Measurements from ENCODE around the gene HIRA. TPM values are rescaled to one million over a fixed set of nuclear protein-coding genes. Genes with fewer than 3 reads are reported as not detected.

The HIRA gene, protein sequence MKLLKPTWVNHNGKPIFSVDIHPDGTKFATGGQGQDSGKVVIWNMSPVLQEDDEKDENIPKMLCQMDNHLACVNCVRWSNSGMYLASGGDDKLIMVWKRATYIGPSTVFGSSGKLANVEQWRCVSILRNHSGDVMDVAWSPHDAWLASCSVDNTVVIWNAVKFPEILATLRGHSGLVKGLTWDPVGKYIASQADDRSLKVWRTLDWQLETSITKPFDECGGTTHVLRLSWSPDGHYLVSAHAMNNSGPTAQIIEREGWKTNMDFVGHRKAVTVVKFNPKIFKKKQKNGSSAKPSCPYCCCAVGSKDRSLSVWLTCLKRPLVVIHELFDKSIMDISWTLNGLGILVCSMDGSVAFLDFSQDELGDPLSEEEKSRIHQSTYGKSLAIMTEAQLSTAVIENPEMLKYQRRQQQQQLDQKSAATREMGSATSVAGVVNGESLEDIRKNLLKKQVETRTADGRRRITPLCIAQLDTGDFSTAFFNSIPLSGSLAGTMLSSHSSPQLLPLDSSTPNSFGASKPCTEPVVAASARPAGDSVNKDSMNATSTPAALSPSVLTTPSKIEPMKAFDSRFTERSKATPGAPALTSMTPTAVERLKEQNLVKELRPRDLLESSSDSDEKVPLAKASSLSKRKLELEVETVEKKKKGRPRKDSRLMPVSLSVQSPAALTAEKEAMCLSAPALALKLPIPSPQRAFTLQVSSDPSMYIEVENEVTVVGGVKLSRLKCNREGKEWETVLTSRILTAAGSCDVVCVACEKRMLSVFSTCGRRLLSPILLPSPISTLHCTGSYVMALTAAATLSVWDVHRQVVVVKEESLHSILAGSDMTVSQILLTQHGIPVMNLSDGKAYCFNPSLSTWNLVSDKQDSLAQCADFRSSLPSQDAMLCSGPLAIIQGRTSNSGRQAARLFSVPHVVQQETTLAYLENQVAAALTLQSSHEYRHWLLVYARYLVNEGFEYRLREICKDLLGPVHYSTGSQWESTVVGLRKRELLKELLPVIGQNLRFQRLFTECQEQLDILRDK
- total RNA-seq = 10 to 100 TPM; 13.0 to 25.4 (median 17.3) TPM
- polyA plus RNA-seq = 10 to 100 TPM in 1 of 2 donors, 1 to 10 TPM in 1; 3.7 to 17.8 TPM
- long read RNA-seq, donor 1, partial matches to known transcripts = 3 of 5 reads
- long read RNA-seq, donor 1, other reads (novel, unspliced or antisense) = 2 of 5 reads
- long read RNA-seq, donor 2, partial matches to known transcripts = 19 of 20 reads
- long read RNA-seq, donor 2, other reads (novel, unspliced or antisense) = 1 of 20 reads
- long read RNA-seq, donor 3, partial matches to known transcripts = 8 of 8 reads
- long read RNA-seq, donor 3, other reads (novel, unspliced or antisense) = 0 of 8 reads

- 0 to 1% (median 0%) methylated on average over 15 to 66 of the region's 66 CpGs for WGBS, 4 donors
- Histone ChIP-seq H3K27ac (peak within 1 kb of the TSS; percentile 93 to 99 (median 98)), H3K4me1 (peaks cover 7 to 50% (median 29%) of the 10 kb centered on the region in 12 donors), H3K4me3 (peak within 1 kb of the TSS; percentile 62 to 95 (median 86)), H3K36me3 (peaks cover 0 to 30% (median 24%) of the 10 kb centered on the region in 9 donors), H3K9me3 (no peaks in the 10 kb centered on the region), H3K27me3 (no peaks in the 10 kb centered on the region)
- DNase-seq = peak; percentile 81 to 92 (median 85)
- ATAC-seq = peak in 3 of 4 donors; percentile 47 to 75 (median 70)
- no peak for TF ChIP-seq POLR2A (IDR thresholded peaks at IDR 0.05)
- TF ChIP-seq, protein P1, sequence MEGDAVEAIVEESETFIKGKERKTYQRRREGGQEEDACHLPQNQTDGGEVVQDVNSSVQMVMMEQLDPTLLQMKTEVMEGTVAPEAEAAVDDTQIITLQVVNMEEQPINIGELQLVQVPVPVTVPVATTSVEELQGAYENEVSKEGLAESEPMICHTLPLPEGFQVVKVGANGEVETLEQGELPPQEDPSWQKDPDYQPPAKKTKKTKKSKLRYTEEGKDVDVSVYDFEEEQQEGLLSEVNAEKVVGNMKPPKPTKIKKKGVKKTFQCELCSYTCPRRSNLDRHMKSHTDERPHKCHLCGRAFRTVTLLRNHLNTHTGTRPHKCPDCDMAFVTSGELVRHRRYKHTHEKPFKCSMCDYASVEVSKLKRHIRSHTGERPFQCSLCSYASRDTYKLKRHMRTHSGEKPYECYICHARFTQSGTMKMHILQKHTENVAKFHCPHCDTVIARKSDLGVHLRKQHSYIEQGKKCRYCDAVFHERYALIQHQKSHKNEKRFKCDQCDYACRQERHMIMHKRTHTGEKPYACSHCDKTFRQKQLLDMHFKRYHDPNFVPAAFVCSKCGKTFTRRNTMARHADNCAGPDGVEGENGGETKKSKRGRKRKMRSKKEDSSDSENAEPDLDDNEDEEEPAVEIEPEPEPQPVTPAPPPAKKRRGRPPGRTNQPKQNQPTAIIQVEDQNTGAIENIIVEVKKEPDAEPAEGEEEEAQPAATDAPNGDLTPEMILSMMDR (IDR thresholded peaks at IDR 0.05) = peak in 1 of 12 donors; percentile 5
- intact Hi-C loops (cut with DNase I) = loop anchor here in 6 of 10 donors (1.0 to 10.0 kb wide), 5 partner anchors 16 to 254 kb away; partner anchors contain the start of genes CDC45 (in 5 of the 6), UFD1 (in 5 of the 6), C22orf39 (in 2 of the 6) and CLTCL1 (in 1 of the 6)
Observed at GRCh38 chr22:19431649-19432132, at the start of gene HIRA. Gene HIRA, minus strand, starts transcription at chr22:19431733. Its CDS starts 257 bp downstream, at chr22:19431476.

DNA sequence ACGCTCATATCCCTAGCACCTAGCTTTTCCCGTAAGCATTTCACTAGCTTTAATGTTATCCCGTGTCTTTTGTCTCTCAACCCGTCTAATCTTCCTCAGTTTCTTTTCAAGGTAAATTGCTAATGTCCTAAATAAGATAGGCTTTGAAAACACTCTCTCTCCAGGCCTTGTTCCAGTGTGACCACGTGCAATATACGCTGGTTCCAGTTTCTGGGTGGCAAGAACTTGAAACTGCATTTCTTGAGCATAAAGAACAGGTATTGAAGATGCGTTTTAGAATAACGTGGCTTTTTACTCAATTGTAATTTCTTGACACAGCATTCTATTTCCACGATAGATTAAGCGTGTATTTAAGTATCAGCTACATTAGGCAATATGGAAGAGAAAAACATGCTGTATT lies 49.3 kb upstream of the HIRA start:
- Histone ChIP-seq H3K4me3 (no peak overlapping the region), H3K4me1 (peaks cover 6 to 28% (median 20%) of the 10 kb centered on the region in 12 donors), H3K27ac (no peak overlapping the region), H3K36me3 (peaks cover 0 to 6% (median 0%) of the 10 kb centered on the region in 9 donors), H3K9me3 (no peaks in the 10 kb centered on the region), H3K27me3 (no peaks in the 10 kb centered on the region)
- 66 to 78% (median 73%) methylated on average over 10 of the region's 10 CpGs for WGBS, 4 donors
- TF ChIP-seq, protein P1 (IDR thresholded peaks at IDR 0.05) = no peak
- no peak for TF ChIP-seq POLR2A (IDR thresholded peaks at IDR 0.05)
- DNase-seq = no peak
- intact Hi-C loops (cut with DNase I) = no loop called here
- ATAC-seq = no peak

- Histone ChIP-seq H3K4me1 (peaks cover 6 to 30% (median 21%) of the 10 kb centered on the region in 12 donors), H3K4me3 (peak overlapping the region in 10 of 12 donors; percentile 54 to 96 (median 84)), H3K27ac (no peak overlapping the region), H3K27me3 (no peaks in the 10 kb centered on the region), H3K36me3 (peaks cover 0 to 12% (median 3%) of the 10 kb centered on the region in 9 donors), H3K9me3 (no peaks in the 10 kb centered on the region)
- DNase-seq = no peak
- TF ChIP-seq, protein P1 (IDR thresholded peaks at IDR 0.05) = no peak
- TF ChIP-seq POLR2A (IDR thresholded peaks at IDR 0.05) = no peak
- intact Hi-C loops (cut with DNase I) = no loop called here
- ATAC-seq = no peak
- WGBS, 4 donors = 0 to 4% (median 1%) methylated on average over 14 to 15 of the region's 15 CpGs
Observed at GRCh38 chr22:19480173-19480568, 48.6 kb upstream of the HIRA start.
